Measurements from ENCODE around the gene FOXF1.

DNA sequence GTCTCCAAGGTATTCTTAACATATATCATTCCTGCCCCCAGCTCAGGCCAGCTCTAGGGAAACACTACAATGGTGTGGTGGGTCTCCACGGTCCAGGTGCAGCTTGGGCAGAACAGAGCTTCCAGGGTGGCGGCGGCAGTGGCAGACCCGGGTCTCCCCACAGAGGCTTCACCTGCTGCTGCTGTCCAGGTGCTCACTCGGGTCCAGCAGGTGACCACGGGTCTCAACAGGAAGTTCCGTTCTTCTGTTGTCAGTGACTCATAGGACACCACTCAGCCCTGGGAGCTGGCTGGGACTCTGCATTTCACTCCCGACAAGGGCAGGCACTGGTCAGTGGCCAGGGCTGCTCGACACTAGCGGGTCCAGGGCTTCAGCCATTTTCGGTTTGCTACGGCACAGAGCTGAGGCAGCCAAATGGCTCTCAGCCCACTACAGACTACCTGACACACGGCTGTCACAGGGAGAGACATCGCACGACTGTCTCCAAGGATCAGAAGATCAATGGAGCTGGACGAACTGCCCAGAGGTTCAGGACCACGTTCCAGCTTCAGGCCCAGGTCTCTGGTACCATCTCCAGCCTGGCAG is 28.0 kb downstream of the FOXF1 start:
- no peak for TF ChIP-seq CTCF (IDR thresholded peaks at IDR 0.05; ENCODE audit: low read depth, low read length, poor library complexity, severe bottlenecking)
- TF ChIP-seq EZH2phosphoT487 (IDR thresholded peaks at IDR 0.05; ENCODE audit: borderline replicate concordance, low read length): no peak
